ENCODE data around the gene SPC24. TPM values are rescaled to one million over a fixed set of nuclear protein-coding genes. Genes with fewer than 3 reads are reported as not detected.
"Not testable (repeated sequence)": the region's sequence is repeated elsewhere in the genome, so short reads cannot be mapped to it uniquely, and the experiment has no call there.

Gene SPC24
- total RNA-seq, 1 experiment from 2014 or later, result 59.2 TPM

DNA sequence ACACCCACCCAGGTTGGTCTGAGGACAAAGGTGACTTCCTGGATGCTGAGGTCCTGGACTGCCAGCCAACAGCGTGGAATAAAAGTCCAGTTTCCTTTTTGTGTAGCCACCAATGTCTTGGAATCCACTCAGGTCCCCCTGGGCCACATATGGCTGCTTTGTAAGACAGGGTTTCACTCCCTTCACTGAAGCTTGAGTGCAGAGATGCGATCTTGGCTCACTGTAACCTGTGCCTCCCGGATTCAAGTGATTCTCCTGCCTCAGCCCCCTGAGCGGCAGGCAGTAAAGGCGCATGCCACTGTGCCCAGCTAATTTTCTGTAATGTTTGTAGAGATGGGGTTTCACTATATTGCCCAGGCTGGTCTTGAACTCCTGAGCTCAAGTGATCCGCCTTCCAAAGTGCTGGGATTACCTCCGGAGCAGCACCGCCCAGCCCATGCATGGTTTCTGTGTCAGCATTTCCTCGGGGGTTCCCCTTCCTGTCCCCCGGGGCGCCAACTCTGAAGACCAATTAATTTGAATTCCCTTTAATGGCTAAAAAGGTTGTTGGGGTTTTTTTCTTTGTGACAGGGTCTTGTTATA, 24.2 kb upstream of the SPC24 start:
- H3K27me3 ChIP-seq (ENCODE audit: insufficient read depth, low read depth), result no peaks in the 10 kb centered on the region
- H3K4me1 ChIP-seq (replicated peaks; ENCODE audit: insufficient read depth), result no peaks in the 10 kb centered on the region
- H3F3A ChIP-seq (ENCODE audit: insufficient read depth, low read depth), result peaks cover 11% of the 10 kb centered on the region; the same call in 1 of the 2 replicates
- no peak overlapping the region for H3K4me3 ChIP-seq
- no TSS peak for BruUV-seq (replicated peaks)
- H3K4me2 ChIP-seq, result no peak overlapping the region
- H3K9me3 ChIP-seq (ENCODE audit: insufficient read depth, low read depth), result no peaks in the 10 kb centered on the region
- intact Hi-C loops (cut with micrococcal nuclease; ENCODE audit: unreplicated experiment), result no loop called here
- no peaks in the 10 kb centered on the region for H3K79me2 ChIP-seq (ENCODE audit: low read depth)
- no peak overlapping the region for H2AFZ ChIP-seq
- H4K20me1 ChIP-seq (ENCODE audit: insufficient read depth), result no peaks in the 10 kb centered on the region
- no peak for DNase-seq
- no peak overlapping the region for H3K27ac ChIP-seq
- no peaks in the 10 kb centered on the region; the same call in 1 of the 2 replicates for H3K36me3 ChIP-seq (ENCODE audit: low read depth)
- TF ChIP-seq, protein P1, sequence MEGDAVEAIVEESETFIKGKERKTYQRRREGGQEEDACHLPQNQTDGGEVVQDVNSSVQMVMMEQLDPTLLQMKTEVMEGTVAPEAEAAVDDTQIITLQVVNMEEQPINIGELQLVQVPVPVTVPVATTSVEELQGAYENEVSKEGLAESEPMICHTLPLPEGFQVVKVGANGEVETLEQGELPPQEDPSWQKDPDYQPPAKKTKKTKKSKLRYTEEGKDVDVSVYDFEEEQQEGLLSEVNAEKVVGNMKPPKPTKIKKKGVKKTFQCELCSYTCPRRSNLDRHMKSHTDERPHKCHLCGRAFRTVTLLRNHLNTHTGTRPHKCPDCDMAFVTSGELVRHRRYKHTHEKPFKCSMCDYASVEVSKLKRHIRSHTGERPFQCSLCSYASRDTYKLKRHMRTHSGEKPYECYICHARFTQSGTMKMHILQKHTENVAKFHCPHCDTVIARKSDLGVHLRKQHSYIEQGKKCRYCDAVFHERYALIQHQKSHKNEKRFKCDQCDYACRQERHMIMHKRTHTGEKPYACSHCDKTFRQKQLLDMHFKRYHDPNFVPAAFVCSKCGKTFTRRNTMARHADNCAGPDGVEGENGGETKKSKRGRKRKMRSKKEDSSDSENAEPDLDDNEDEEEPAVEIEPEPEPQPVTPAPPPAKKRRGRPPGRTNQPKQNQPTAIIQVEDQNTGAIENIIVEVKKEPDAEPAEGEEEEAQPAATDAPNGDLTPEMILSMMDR (conservative IDR thresholded peaks at IDR 0.05), result no peak
- no peak for TF ChIP-seq EZH2 (IDR thresholded peaks at IDR 0.05; ENCODE audit: low read depth)
- ChIA-PET POLR2A (ENCODE audit: unreplicated experiment) (no interaction called here), CTCF (no interaction called here)
- no peaks in the 10 kb centered on the region for H3K9me2 ChIP-seq (ENCODE audit: insufficient read depth)

DNA sequence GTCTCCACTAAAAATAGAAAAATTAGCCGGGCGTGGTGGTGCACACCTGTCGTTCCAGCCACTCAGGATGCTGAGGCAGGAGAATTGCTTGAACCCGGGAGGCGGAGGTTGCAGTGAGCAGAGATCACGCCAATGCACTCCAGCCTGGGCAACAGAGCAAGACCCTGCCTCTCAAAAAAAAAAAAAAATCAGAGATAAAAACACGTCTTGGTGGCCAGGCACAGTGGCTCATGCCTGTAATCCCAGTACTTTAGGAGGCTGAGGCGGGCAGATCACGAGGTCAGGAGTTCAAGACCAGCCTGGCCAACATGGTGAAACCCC, 23.5 kb upstream of the SPC24 start:
- BruUV-seq (replicated peaks); DNase-seq; H3K36me3 ChIP-seq (ENCODE audit: low read depth); H3K4me1 ChIP-seq (replicated peaks; ENCODE audit: insufficient read depth); POLR2A ChIA-PET (ENCODE audit: unreplicated experiment); H3K9me2 ChIP-seq (ENCODE audit: insufficient read depth); H3K9me3 ChIP-seq (ENCODE audit: insufficient read depth, low read depth); H3K79me2 ChIP-seq (ENCODE audit: low read depth); CTCF ChIA-PET; H3K27ac ChIP-seq; H4K20me1 ChIP-seq (ENCODE audit: insufficient read depth); H3K4me3 ChIP-seq; H3K27me3 ChIP-seq (ENCODE audit: insufficient read depth, low read depth); intact Hi-C loops (cut with micrococcal nuclease; ENCODE audit: unreplicated experiment); H2AFZ ChIP-seq; H3K4me2 ChIP-seq: not testable (repeated sequence)
- peaks cover 11% of the 10 kb centered on the region; the same call in 1 of the 2 replicates for H3F3A ChIP-seq (ENCODE audit: insufficient read depth, low read depth)

DNA sequence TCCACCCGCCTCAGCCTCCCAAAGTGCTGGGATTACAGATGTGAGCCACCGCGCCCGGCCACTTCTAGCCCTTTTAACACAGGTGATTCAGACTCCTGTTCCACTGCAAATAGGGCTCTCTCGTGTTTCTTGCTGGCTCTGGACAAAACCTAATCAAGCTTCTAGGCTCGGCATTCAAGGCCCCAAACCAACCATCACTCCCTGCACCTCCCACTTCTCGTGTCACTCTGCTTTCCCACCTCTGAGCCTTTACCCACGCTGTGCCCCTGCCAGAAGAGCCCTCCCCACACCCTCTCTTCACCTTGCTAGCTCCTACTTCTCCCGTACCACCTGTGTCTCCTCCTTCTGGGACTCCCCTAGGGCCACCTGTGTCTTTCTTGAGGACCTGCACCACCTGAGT, 22.0 kb upstream of the SPC24 start:
- Histone ChIP-seq H3K27me3 (ENCODE audit: insufficient read depth, low read depth) (no peaks in the 10 kb centered on the region), H3K27ac (no peak overlapping the region), H3K9me3 (ENCODE audit: insufficient read depth, low read depth) (no peaks in the 10 kb centered on the region), H3K4me1 (replicated peaks; ENCODE audit: insufficient read depth) (no peaks in the 10 kb centered on the region), H2AFZ (no peak overlapping the region), H3K36me3 (ENCODE audit: low read depth) (no peaks in the 10 kb centered on the region), H3K79me2 (ENCODE audit: low read depth) (no peaks in the 10 kb centered on the region), H4K20me1 (ENCODE audit: insufficient read depth) (no peaks in the 10 kb centered on the region), H3K4me2 (no peak overlapping the region), H3K9me2 (ENCODE audit: insufficient read depth) (no peaks in the 10 kb centered on the region), H3F3A (ENCODE audit: insufficient read depth, low read depth) (peaks cover 11% of the 10 kb centered on the region; the same call in 1 of the 2 replicates), H3K4me3 (no peak overlapping the region)
- intact Hi-C loops (cut with micrococcal nuclease; ENCODE audit: unreplicated experiment), result no loop called here
- DNase-seq, result no peak
- no peak for TF ChIP-seq EZH2 (IDR thresholded peaks at IDR 0.05; ENCODE audit: low read depth)
- TF ChIP-seq, protein P1 (conservative IDR thresholded peaks at IDR 0.05), result no peak
- no TSS peak for BruUV-seq (replicated peaks)
- POLR2A ChIA-PET (ENCODE audit: unreplicated experiment), result interaction anchor here (0.6 kb wide), 1 partner anchor 233 kb away, joined by 27 read pairs; no protein-coding TSS in a partner anchor
- CTCF ChIA-PET, result interaction anchor here (0.6 kb wide), 1 partner anchor 222 kb away, joined by 4 read pairs; no protein-coding TSS in a partner anchor

Data from PC-9 (cell line).